Fibroblast of mammary gland (primary cell): Measurements from ENCODE around the gene OPN5.

ENCODE experiments used
- DNase-seq: peaks from one replicate; pipeline ENCODE4 v3.0.0-alpha.2; 2010; ENCODE audit warnings: low read depth
- H3K4me3 ChIP-seq: 2 replicates; pipeline ENCODE4 v1.5.1; 2011; ENCODE audit warnings: low read depth, mild to moderate bottlenecking, low read length, moderate library complexity; ENCODE audit not compliant: control insufficient read depth
- TF ChIP-seq, protein P1 (sequence below): conservative IDR thresholded peaks from 2 replicates; pipeline ENCODE4 v1.5.1; 2011; ENCODE audit warnings: low read depth, low read length, inconsistent platforms; ENCODE audit not compliant: control insufficient read depth, insufficient read depth

OPN5 gene

DNA sequence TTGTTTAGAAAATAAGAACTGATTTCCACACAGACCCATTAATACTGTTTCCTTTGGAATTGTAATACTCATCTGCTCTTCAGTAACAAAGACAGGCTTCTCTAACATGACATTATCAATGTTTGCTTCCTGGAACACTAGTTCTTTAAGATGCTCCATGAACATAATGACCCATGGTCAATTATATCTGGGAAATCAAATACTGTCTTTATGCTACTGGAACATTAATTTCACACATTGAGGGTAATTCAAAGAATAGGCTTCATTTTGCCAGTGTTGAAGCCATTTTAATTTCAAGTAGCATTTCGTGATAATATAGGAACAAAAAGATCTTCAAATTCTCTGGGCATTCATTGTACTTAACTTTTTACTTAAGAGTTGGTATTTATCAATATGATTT lies 80.9 kb downstream of the OPN5 start:
- TF ChIP-seq, protein P1, sequence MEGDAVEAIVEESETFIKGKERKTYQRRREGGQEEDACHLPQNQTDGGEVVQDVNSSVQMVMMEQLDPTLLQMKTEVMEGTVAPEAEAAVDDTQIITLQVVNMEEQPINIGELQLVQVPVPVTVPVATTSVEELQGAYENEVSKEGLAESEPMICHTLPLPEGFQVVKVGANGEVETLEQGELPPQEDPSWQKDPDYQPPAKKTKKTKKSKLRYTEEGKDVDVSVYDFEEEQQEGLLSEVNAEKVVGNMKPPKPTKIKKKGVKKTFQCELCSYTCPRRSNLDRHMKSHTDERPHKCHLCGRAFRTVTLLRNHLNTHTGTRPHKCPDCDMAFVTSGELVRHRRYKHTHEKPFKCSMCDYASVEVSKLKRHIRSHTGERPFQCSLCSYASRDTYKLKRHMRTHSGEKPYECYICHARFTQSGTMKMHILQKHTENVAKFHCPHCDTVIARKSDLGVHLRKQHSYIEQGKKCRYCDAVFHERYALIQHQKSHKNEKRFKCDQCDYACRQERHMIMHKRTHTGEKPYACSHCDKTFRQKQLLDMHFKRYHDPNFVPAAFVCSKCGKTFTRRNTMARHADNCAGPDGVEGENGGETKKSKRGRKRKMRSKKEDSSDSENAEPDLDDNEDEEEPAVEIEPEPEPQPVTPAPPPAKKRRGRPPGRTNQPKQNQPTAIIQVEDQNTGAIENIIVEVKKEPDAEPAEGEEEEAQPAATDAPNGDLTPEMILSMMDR = no peak
- no peak overlapping the region for H3K4me3 ChIP-seq
- DNase-seq = no peak

DNA sequence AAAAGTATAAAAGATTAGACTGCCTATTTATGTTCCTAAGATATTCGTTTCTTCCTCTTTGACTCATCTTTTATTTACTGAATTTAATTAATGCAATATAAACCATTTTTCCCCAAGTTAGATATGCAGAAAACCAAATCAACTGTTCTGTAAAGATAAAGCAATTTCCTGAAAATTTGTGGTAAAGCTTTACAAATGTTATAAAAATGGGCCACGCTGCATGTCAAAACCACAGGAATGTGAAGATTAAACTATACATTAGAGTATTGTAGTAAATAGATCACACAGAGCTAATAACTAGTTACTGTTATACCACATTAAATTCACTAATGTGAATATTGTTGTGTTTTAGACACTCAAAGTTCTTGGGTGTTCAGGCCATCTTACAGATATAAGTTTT lies 83.4 kb downstream of the OPN5 start:
- no peak for DNase-seq
- TF ChIP-seq, protein P1 = no peak
- H3K4me3 ChIP-seq = no peak overlapping the region

DNA sequence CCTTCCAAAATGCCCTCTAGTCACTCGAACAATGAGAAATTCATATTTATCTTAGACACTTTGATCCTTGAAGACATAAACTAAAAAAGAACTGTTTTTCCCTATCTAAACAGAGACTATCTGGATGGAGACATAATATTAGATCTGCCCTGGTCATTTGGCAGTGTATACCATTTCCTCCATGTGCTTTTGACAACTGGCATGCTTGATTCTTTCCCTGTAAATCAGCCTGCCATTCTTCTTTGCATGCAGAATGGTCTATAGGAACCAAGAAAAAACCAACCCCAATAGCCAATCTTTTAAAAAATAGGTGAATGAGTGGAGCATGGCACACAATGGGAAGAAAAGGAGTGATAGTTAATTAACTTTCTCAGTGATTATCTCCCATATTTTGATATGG lies 93.8 kb downstream of the OPN5 start:
- TF ChIP-seq, protein P1 = no peak
- DNase-seq = no peak

More for the DNA sequence above, 93.8 kb downstream of the OPN5 start:
- H3K4me3 ChIP-seq = no peak overlapping the region
